Measurements from ENCODE around the gene RER1. TPM values are rescaled to one million over a fixed set of nuclear protein-coding genes. Genes with fewer than 3 reads are reported as not detected.

RER1 gene
- polyA plus RNA-seq, 1 experiment = 255 TPM

- ChIA-PET POLR2A (no interaction called here), CTCF (interaction anchor here (0.5 to 1.1 kb wide), 3 partner anchors 9 to 139 kb away, joined by 3 read pairs; no protein-coding TSS in a partner anchor)
- no peaks in the 10 kb centered on the region for H3K27me3 ChIP-seq (ENCODE audit: control insufficient read depth, insufficient read depth, low read length)
- H3K4me3 ChIP-seq (ENCODE audit: low read depth, low read length) = no peak overlapping the region
- DNase-seq (ENCODE audit: low read depth) = no peak
- no peaks in the 10 kb centered on the region; the same call in 1 of the 2 replicates for H3K36me3 ChIP-seq (ENCODE audit: control insufficient read depth, insufficient read depth, low read length)
- TF ChIP-seq CTCF (IDR thresholded peaks at IDR 0.05; ENCODE audit: insufficient read depth, low read depth, low read length) = no peak
Measured at GRCh38 chr1:2372551-2373490, 18.8 kb upstream of the RER1 start.

GRCh38 chr1:2373551-2374251, 17.9 kb upstream of the RER1 start:
- ChIA-PET CTCF (no interaction called here), POLR2A (no interaction called here)
- no peaks in the 10 kb centered on the region for H3K27me3 ChIP-seq (ENCODE audit: control insufficient read depth, insufficient read depth, low read length)
- TF ChIP-seq CTCF (IDR thresholded peaks at IDR 0.05; ENCODE audit: insufficient read depth, low read depth, low read length) = no peak
- no peaks in the 10 kb centered on the region; the same call in 1 of the 2 replicates for H3K36me3 ChIP-seq (ENCODE audit: control insufficient read depth, insufficient read depth, low read length)
- no peak for DNase-seq (ENCODE audit: low read depth)
- no peak overlapping the region for H3K4me3 ChIP-seq (ENCODE audit: low read depth, low read length)

DNA sequence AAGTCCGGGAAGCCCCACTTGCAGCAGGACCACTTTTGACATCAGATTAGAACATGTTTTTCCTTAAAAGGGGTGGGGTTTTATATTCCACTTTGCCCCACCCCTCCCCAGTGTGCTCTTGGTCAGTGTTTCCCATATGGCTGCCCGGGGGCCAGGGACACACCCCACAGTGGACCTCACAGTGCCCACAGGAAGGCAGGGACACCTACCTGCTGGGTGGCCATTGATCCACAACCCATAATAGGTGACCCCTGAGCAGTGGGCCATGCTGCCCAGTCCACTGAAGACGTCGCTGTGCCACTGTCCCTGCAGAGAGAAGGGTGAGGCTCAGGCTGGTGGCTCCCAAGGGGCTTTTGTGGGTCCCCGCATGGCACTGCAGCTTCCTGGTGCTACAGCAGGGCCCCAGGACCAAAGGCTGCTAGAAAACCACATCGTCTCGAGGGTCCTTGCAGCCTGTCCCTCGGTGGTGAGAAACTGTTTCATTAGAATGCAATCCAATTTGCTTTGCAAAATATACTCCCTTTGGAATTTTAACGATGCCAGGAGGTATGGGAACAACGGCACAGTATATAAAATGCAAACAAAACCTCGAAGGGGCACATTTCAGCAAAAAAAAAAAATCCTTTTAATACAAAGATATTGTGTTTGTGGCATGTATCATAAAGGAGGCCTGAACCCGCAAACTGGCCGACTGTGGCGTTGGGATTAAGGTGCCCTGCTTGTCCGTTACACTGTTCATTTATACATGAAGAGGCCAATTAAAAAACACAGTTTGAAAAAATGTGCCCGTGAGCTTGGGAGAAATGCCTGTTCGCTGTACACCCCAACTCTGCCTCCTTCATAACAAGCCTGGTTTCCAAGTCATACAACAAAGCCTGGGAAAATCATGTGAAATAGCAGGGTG, 17.1 kb upstream of the RER1 start:
- ChIA-PET CTCF (interaction anchor here (11.7 kb wide), 1 partner anchor 180 kb away, joined by 328 read pairs; the partner anchor contains the start of gene FAAP20), POLR2A (no interaction called here)
- H3K36me3 ChIP-seq (ENCODE audit: control insufficient read depth, insufficient read depth, low read length) = no peaks in the 10 kb centered on the region; the same call in 1 of the 2 replicates
- no peak overlapping the region for H3K4me3 ChIP-seq (ENCODE audit: low read depth, low read length)
- DNase-seq (ENCODE audit: low read depth) = no peak
- no peak for TF ChIP-seq CTCF (IDR thresholded peaks at IDR 0.05; ENCODE audit: insufficient read depth, low read depth, low read length)
- H3K27me3 ChIP-seq (ENCODE audit: control insufficient read depth, insufficient read depth, low read length) = no peaks in the 10 kb centered on the region

- ChIA-PET CTCF (interaction anchor here (11.7 kb wide), 1 partner anchor 181 kb away, joined by 328 read pairs; the partner anchor contains the start of gene FAAP20), POLR2A (no interaction called here)
- no peak for TF ChIP-seq CTCF (IDR thresholded peaks at IDR 0.05; ENCODE audit: insufficient read depth, low read depth, low read length)
- Histone ChIP-seq H3K4me3 (ENCODE audit: low read depth, low read length) (no peak overlapping the region), H3K27me3 (ENCODE audit: control insufficient read depth, insufficient read depth, low read length) (no peaks in the 10 kb centered on the region), H3K36me3 (ENCODE audit: control insufficient read depth, insufficient read depth, low read length) (no peaks in the 10 kb centered on the region; the same call in 1 of the 2 replicates)
- no peak for DNase-seq (ENCODE audit: low read depth)
Measured at GRCh38 chr1:2375246-2375922, 16.3 kb upstream of the RER1 start.

Data from BJ (cell line).